DND-41 (cell line): Measurements from ENCODE around the gene EIPR1.

ENCODE experiments used
- CTCF ChIP-seq: IDR thresholded peaks from 2 replicates; pipeline ENCODE4 v1.5.1; 2012; ENCODE audit warnings: borderline replicate concordance, low read length, moderate library complexity, mild to moderate bottlenecking; ENCODE audit not compliant: poor library complexity, severe bottlenecking; ENCODE audit errors: extremely low read depth
- EZH2 ChIP-seq: IDR thresholded peaks from 3 replicates; pipeline ENCODE4 v1.6.1; 2012; ENCODE audit warnings: borderline replicate concordance, low read depth, mild to moderate bottlenecking, moderate library complexity, low read length, inconsistent platforms; ENCODE audit not compliant: severe bottlenecking

DNA sequence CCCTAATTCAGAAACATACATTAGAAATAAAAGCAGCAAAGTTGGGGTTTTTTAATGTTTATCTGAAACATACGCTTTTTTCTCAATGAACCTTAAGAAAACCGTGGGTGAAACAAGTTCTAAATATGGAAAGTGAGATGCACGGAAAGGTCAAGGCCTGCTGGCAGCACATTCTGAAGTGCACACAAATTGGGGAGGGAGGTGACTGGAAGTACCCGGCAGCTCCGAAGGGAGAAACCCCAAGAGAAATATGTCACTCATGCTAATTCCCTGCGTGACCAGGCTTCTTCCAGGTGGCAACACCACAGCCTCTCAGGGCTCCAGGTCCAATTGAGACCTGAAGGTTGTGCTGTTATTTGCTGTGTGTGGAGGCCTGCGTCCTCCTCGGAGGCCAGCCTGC, 45.5 kb downstream of the EIPR1 start:
- TF ChIP-seq CTCF (no peak), EZH2 (no peak)
